Lung (tissue), 12 donors: ENCODE data around the gene GRIN3B. TPM values are rescaled to one million over a fixed set of nuclear protein-coding genes. Genes with fewer than 3 reads are reported as not detected.

Experiments used
- ATAC-seq: fragments of 200-7000 bp; cut with Tn5 transposase; one replicate; pipeline ENCODE4 v1.9.1; 2020; ENCODE audit warnings: moderate number of reproducible peaks; ENCODE audit not compliant: insufficient read depth, low FRiP score
- DNase-seq, 3 donors: peaks; one replicate each; pipeline ENCODE4 v3.0.0-alpha.2; 2013 to 2017
- H3K27ac ChIP-seq, 2 donors: one replicate each; pipeline ENCODE4 v1.5.1; 2013; ENCODE audit warnings: mild to moderate bottlenecking in 2 of 2, moderate library complexity in 2 of 2, control low read depth in 1 of 2, inconsistent platforms in 1 of 2, low read depth in 1 of 2, low read length in 1 of 2
- H3K27me3 ChIP-seq, 3 donors: one replicate each; pipeline ENCODE4 v1.5.1; 2013; ENCODE audit warnings: low read length in 2 of 3; ENCODE audit not compliant: control insufficient read depth in 3 of 3, insufficient read depth in 3 of 3
- H3K36me3 ChIP-seq, 4 donors: one replicate each; pipeline ENCODE4 v1.5.1; 2013; ENCODE audit warnings: low read length in 4 of 4, mild to moderate bottlenecking in 1 of 4, moderate library complexity in 1 of 4; ENCODE audit not compliant: control insufficient read depth in 4 of 4, insufficient read depth in 4 of 4
- H3K4me1 ChIP-seq, 5 donors: one replicate each; pipeline ENCODE4 v1.5.1; 2013; ENCODE audit warnings: low read length in 5 of 5, mild to moderate bottlenecking in 2 of 5, moderate library complexity in 1 of 5; ENCODE audit not compliant: control insufficient read depth in 5 of 5, insufficient read depth in 5 of 5
- H3K4me3 ChIP-seq: one replicate; pipeline ENCODE4 v1.5.1; 2013; ENCODE audit warnings: mild to moderate bottlenecking, control low read depth, moderate library complexity
- H3K9ac ChIP-seq, 2 donors: one replicate each; pipeline ENCODE4 v1.5.1; 2013; ENCODE audit warnings: low read length in 2 of 2, control low read depth in 1 of 2; ENCODE audit not compliant: insufficient read depth in 1 of 2
- H3K9me3 ChIP-seq, 4 donors: one replicate each; pipeline ENCODE4 v1.5.1; 2013; ENCODE audit warnings: low read length in 3 of 4, mild to moderate bottlenecking in 1 of 4, moderate library complexity in 1 of 4; ENCODE audit not compliant: control insufficient read depth in 4 of 4, insufficient read depth in 3 of 4
- WGBS, 2 donors: extraction: QIAGEN DNeasy Blood & Tissue Kit; methylation state at CpG; one replicate each; pipeline ENCODE4 v1.1.7; 2013; 5-methylcytosine and 5-hydroxymethylcytosine counted together
- polyA plus RNA-seq, 2 donors: library from polyadenylated mRNA; stranded (reverse); fragments of 200-250 nt; gene quantifications; one replicate each; pipeline ENCODE4 v1.2.1, GENCODE V29; 2013
- total RNA-seq, 2 donors: library from RNA; depleted of rRNA in 1 of 2; stranded (reverse); fragments of >200 nt in 1 of 2; gene quantifications; one replicate each; pipeline ENCODE4 v1.2.1, GENCODE V29; 2014 to 2021
- TF ChIP-seq, protein P1 (sequence below): IDR thresholded peaks from 2 replicates; pipeline ENCODE4 v1.5.1; 2012; ENCODE audit warnings: mild to moderate bottlenecking; ENCODE audit errors: control extremely low read depth, extremely low read depth
- donor health status: control.
- donor health status: control.
- donor health status: Bipolar disorder and iron deficiency.
- donor health status: healthy.
- donor health status: DM: yes; HTN: yes; CAD: no.

The GRIN3B gene
- total and polyA plus RNA-seq, 4 donors = 1.3 to 11.6 (median 2.4) TPM

DNA sequence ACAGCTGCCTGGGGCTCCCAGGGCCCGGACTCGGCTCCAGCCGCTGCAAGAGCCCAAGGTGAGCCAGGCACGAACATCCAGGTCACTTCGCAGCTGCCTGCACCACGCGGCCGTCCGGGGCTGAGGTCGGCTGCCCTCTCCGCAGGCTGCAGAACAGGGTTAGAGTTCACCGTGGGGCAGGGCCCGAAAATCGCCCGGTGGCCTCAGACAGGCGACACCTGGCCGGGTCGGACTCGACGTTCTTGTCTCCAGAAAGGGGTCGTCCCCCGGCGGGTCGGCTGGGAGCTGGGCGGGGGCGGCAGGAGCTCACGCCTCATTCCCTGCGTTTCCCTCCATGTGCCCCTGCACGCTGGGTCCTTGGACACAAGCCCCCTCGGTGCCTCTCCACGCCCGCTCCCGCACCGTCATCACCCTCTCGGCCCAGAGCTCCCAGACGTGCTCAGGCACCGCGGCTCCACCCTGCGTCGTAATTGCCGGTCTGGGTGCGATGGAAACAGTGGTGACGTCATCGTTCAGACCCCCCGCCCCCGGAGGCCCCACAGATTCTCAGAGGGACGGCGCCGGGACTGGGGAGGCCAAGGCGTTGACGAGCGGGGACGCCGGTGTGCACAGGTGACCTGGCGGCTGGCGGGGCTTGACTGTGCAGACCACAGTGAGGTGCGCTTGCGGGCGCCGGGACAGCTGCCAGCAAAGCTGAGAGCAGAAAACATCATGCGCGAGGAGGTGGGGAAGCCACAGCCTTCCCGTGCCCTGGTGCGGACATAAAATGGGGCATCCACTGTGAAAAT lies 4.0 kb upstream of the GRIN3B start:
- H3K36me3 ChIP-seq = peaks cover 0 to 23% (median 0%) of the 10 kb centered on the region in 4 donors
- H3K4me3 ChIP-seq = peak overlapping the region; percentile 10
- WGBS, 2 donors = 15 to 17% methylated on average over 64 of the region's 64 CpGs
- peaks cover 0 to 2% (median 0%) of the 10 kb centered on the region in 4 donors for H3K9me3 ChIP-seq
- no peak overlapping the region for H3K27ac ChIP-seq
- DNase-seq (peak; percentile 42 to 56 (median 47)), ATAC-seq (peak; percentile 9)
- H3K27me3 ChIP-seq = peaks cover 5 to 38% (median 37%) of the 10 kb centered on the region in 3 donors
- TF ChIP-seq, protein P1, sequence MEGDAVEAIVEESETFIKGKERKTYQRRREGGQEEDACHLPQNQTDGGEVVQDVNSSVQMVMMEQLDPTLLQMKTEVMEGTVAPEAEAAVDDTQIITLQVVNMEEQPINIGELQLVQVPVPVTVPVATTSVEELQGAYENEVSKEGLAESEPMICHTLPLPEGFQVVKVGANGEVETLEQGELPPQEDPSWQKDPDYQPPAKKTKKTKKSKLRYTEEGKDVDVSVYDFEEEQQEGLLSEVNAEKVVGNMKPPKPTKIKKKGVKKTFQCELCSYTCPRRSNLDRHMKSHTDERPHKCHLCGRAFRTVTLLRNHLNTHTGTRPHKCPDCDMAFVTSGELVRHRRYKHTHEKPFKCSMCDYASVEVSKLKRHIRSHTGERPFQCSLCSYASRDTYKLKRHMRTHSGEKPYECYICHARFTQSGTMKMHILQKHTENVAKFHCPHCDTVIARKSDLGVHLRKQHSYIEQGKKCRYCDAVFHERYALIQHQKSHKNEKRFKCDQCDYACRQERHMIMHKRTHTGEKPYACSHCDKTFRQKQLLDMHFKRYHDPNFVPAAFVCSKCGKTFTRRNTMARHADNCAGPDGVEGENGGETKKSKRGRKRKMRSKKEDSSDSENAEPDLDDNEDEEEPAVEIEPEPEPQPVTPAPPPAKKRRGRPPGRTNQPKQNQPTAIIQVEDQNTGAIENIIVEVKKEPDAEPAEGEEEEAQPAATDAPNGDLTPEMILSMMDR = no peak
- H3K4me1 ChIP-seq = peaks cover 0 to 15% (median 6%) of the 10 kb centered on the region in 5 donors
- H3K9ac ChIP-seq = no peak overlapping the region

DNA sequence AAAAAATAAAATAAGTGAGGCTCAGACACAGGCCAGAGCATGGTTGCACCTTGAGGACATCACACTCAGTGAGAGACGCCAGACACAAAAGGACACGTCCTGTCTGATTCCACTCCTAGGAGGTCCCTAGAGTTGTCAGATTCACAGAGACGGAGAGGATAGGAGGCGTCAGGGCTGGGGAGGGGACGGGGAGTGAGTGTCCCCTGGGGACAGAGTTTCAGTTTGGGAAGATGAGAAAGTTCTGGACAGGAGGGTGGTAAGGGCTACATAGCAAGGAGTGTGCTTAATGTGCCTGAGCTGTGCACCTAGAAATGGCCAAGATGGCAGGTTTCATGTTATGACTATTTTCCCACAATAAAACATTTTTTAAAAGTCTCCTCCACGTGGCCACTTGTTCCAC lies 2.2 kb upstream of the GRIN3B start:
- Histone ChIP-seq H3K4me1 (peaks cover 0 to 18% (median 6%) of the 10 kb centered on the region in 5 donors), H3K27ac (no peak overlapping the region), H3K36me3 (peaks cover 0 to 10% (median 0%) of the 10 kb centered on the region in 4 donors), H3K9ac (no peak overlapping the region), H3K4me3 (no peak overlapping the region), H3K9me3 (peaks cover 0 to 2% (median 0%) of the 10 kb centered on the region in 4 donors), H3K27me3 (peaks cover 5 to 42% (median 37%) of the 10 kb centered on the region in 3 donors)
- WGBS, 2 donors = 36 to 46% methylated on average over 6 of the region's 6 CpGs
- DNase-seq (no peak), ATAC-seq (no peak)
- TF ChIP-seq, protein P1 = no peak

DNA sequence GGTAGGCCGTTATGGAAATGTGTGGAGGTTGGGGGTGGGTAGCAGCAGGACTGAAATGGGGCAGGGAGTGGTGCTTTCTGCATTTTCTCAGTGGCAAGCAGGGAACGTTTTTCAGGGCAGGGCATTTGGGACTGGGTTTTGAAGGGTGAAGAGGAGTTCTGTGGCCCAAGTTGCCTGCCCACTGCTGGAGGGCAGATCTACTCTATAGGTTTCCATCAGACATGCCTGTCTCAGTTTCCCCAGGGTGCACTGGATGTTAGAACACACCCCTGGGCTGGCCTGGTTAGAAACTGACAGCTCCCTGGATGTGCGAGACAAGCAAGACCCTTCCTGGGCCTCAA lies 870 bp upstream of the GRIN3B start:
- Histone ChIP-seq H3K27me3 (peaks cover 5 to 42% (median 37%) of the 10 kb centered on the region in 3 donors), H3K27ac (no peak overlapping the region), H3K4me1 (peaks cover 0 to 18% (median 6%) of the 10 kb centered on the region in 5 donors), H3K9me3 (peaks cover 0 to 2% (median 0%) of the 10 kb centered on the region in 4 donors), H3K4me3 (no peak overlapping the region), H3K9ac (no peak overlapping the region), H3K36me3 (peaks cover 0 to 3% (median 0%) of the 10 kb centered on the region in 4 donors)
- TF ChIP-seq, protein P1 = no peak
- DNase-seq (no peak), ATAC-seq (no peak)
- WGBS, 2 donors = 66 to 67% methylated on average over 3 of the region's 3 CpGs
